HG02938 (cell line): Measurements from ENCODE around the gene TSPAN18.

ENCODE experiments used
- ATAC-seq: cut with Tn5 transposase; IDR thresholded peaks from one replicate; pipeline ENCODE4 v1.9.1; 2021; ENCODE audit warnings: mild to moderate bottlenecking, moderate library complexity; ENCODE audit not compliant: unreplicated experiment

The TSPAN18 gene

GRCh38 chr11:44759743-44760476 lies 33.1 kb downstream of the TSPAN18 start:
- no peak for ATAC-seq

- ATAC-seq, result no peak
Observed at GRCh38 chr11:44760477-44760872, 33.7 kb downstream of the TSPAN18 start.

GRCh38 chr11:44760917-44761550 lies 34.3 kb downstream of the TSPAN18 start:
- no peak for ATAC-seq

- no peak for ATAC-seq
Observed at GRCh38 chr11:44761551-44761961, 34.8 kb downstream of the TSPAN18 start.

GRCh38 chr11:44763121-44763820 lies 36.5 kb downstream of the TSPAN18 start:
- no peak for ATAC-seq

- no peak for ATAC-seq
Observed at GRCh38 chr11:44764583-44764982, 37.8 kb downstream of the TSPAN18 start.

GRCh38 chr11:44765026-44765595 lies 38.3 kb downstream of the TSPAN18 start:
- ATAC-seq, result no peak

GRCh38 chr11:44765676-44766075 lies 38.9 kb downstream of the TSPAN18 start:
- ATAC-seq, result no peak

- ATAC-seq, result no peak
Observed at GRCh38 chr11:44766112-44766971, 39.6 kb downstream of the TSPAN18 start.

GRCh38 chr11:44766972-44767278 lies 40.2 kb downstream of the TSPAN18 start:
- no peak for ATAC-seq

GRCh38 chr11:44767421-44767820 lies 40.7 kb downstream of the TSPAN18 start:
- no peak for ATAC-seq

GRCh38 chr11:44770401-44770800 lies 43.6 kb downstream of the TSPAN18 start:
- ATAC-seq, result no peak

- ATAC-seq, result no peak
Observed at GRCh38 chr11:44771252-44771734, 44.5 kb downstream of the TSPAN18 start.

- ATAC-seq, result no peak
Observed at GRCh38 chr11:44771841-44772240, 45.1 kb downstream of the TSPAN18 start.

GRCh38 chr11:44773351-44773965 lies 46.7 kb downstream of the TSPAN18 start:
- ATAC-seq, result no peak

GRCh38 chr11:44774108-44774507 lies 47.3 kb downstream of the TSPAN18 start:
- no peak for ATAC-seq

GRCh38 chr11:44774731-44775130 lies 48.0 kb downstream of the TSPAN18 start:
- ATAC-seq, result no peak

- no peak for ATAC-seq
Observed at GRCh38 chr11:44775366-44775984, 48.7 kb downstream of the TSPAN18 start.

- no peak for ATAC-seq
Observed at GRCh38 chr11:44775985-44776446, 49.3 kb downstream of the TSPAN18 start.
